ENCODE measurements around the gene PIP5KL1.

DNA sequence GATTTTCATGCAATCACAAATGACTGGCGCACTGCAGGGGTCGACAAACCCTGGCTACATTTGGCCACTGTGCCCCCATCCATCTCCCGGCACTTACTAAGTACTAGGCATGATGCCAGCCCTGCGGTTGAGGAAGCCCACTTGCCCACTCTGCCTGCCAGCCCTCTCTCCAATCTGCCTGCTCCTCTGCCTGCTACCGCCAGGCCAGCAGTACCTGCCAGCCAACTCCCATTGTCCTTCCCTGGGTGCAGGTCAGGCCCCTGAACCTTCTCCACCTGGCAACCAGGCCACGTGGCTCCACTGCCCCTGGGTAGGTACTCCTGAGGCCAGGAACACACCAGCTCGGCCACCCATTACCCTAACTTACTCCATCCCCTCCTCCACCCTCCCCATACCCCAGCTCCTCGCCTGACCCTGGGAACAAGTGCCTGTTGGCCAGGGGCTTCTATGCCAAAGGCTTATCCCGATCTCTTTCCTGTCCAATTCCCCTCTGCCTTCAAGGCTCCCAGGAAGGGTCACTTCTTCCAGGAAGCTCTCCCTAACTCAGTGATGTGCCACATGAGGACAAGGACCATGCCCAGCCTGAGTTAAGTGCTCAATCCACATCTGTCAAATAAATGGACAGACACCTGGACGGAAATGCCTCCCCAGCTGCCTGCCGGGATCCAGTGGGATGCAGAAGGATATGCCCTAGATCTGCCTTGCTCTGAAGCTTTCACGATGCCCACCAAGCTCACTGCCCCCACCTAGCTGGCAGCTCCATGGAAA, 43.6 kb upstream of the PIP5KL1 start:
- TF ChIP-seq POLR2A (IDR thresholded peaks at IDR 0.05; ENCODE audit: low read length), result no peak
- no peak for TF ChIP-seq GATA1 (IDR thresholded peaks at IDR 0.05; ENCODE audit: low read depth, low read length)
